ENCODE results near the gene TACC3.

The TACC3 gene

DNA sequence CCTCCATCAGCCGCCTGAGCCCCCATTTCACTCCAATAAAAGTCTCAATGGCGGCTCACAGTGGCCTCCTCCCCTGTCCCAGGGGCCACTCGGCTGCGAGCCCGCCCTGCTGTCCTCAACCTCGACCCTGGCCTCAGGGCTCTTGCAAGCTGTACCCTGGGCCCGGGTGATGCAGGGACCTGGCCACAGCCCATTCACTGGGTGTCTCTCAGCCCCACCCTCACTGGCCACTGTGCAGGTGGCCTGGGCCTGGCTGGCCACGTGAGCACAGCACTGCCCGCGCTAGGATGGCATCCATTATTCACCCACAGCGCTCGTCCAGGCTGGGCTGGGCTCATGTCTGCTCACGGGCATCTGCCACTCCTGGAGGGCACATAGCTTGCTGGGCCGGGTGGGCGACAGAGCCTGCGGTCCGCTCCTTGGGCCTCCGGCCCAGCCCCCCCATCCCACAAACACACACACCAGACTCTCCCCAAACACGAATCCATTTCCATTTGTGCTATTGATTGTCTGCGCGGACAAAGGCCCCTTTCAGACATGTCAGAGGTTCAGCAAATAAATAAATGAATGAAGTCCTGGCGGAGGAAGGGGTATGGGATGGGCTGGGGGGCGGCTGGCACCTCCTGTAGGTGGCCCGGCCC, 55.3 kb downstream of the TACC3 start:
- peak in 5 of 14 donors; percentile 31 to 66 (median 44) for DNase-seq

DNA sequence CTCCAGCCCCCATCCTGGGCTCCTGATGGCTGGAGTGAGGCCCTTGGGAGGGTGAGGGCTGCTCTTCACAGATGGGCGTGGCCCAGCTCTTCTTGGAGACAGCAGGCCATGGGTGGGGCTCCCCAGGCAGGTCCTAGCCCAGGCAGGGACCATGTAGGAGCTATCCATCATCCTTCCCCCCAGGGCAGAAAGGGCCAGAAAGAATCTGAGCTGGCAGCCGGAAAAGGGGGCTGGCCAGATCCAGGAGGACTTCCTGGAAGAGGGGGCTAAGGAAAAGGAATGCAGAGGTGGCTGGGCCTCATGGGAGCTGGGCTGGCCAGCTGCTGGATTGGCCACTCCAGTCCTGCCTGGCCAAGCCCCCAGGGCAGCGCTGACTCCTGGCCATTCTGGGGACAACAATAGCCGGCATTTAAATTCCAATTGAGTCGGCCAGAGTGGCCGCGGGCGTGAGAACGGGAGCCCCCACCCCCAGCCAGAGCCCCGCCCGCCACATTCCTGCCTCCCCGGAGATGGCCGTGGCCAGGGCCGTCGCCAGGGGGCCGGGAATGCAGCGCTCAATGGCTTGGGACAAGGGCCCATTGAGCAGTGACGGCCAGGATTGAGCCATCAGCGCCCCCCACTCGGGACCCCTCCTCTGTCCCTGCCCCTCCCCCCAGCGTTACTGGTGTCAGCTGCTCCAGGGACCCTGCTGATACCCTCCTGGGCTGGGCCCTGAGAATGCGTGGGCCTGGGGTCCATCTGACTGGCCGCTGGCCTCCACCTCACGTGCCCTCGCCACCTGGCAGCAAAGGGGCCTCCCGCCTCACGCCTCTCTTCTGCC, 56.7 kb downstream of the TACC3 start:
- peak in 8 of 14 donors; percentile 27 to 75 (median 60) for DNase-seq

DNA sequence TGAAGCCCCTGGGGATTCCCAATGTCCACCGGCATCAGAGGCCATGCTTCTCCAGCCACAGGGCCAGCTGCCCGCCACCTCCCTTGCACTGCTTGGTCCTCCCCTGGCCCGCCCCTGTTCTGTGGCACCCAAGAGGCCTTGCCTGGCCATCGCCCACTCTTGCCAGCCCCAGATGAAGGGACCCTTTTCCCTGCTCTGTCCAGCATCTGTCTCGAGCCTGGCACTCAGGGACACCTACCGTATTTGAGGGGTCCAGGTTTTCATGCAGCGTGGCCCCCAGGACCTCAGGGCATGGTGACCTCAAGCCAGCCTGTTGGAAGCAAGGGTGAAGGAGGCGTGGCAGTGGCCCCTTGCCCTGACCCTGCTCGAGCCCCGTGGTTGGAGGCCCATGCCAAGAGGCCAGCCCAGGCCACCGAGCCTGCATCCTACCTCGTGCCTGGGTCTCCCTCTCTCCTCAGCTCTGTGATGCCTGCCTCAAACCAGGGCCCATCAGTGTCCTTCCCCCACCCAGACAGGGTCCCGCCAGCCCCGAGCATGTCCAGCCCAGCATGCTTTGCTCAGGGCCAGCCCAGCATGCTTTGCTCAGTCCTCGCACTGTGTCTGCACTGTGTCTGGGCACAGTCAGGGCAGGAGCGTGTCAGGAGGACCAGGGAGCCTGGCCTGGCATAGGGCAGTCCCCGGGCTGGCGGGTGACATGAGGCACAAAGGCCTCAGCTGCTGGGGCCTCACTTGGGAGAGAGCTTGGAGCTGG, 57.5 kb downstream of the TACC3 start:
- peak in 3 of 14 donors; percentile 36 to 64 (median 51) for DNase-seq

DNA sequence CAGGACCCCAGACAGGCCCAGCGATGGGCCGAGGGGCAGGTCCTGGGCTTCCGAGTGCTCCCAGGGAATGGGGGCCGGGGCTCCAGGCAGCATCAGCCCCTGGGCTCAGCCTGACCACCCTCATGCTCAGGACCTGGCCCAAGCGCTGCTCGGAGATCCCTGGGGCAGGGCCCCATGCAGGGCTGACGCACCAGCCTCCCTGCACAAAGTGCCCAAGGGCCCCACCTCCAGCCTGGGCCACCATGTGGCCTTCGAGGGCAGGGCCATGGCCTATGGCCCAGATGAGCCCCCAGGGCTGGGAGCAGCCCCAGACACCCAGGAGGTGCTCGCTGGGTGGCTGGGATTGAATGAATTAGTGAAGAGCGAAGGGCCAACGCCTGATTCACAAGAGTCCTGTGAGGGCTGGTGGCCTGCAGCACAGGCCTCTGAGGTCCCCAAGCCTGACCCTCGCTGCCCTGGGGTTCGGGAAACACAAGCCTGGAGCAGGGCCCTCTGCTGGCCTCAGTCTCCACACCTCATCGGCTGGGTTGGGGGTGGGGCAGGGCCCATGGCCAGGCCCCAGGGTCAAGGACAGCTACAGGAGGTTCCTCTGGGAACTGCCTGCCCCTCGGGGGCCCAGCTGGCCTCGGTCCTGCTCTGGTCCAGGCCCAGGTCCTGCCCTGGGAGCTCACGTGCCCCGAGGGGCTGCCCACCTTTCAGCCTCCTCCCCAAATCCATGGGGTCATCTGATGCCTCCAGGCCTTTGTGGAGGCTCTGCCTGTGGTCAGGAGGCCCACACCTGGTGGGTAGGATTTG, 58.5 kb downstream of the TACC3 start:
- DNase-seq, result peak in 1 of 14 donors; percentile 53

DNA sequence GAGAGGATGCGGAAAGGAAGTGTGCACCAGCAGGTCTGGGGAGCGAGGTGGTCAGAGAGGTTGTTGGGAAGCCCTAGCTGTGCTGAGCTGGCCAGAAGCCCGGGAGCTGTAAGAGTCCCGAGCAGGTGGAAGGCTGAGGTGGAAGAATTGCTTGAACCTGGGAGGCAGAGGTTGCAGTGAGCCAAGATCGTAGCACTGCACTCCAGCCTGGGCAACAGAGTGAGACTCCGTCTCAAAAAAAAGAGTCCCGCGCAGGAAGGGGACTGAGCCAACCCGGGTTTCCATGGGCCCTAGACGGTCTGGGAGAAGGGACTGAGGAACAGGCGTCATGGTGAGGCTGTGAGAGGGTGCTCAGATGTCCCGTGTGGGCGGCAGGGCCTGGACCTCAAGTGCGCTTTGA, 59.1 kb downstream of the TACC3 start:
- no peak for DNase-seq

DNA sequence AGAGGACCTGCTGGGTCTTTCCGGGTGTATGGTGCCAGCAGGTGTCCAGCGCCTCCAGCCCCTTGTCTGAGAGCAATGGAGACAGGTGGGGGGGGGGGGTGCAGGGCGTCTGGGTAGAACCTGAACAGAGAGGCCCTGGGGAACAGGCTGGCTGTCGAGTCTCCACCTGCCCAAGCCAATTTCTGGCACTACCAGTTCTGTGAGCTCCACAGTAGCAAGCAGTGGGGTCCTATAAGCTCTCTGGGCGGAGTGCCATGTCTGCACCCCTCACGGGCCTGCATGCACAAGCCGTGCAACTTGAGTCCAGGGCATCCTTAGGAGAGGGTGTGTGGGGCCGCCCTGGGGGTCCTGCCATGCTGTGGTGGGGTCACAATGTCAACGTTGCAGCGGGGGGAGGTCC, 61.7 kb downstream of the TACC3 start:
- no peak for DNase-seq

DNA sequence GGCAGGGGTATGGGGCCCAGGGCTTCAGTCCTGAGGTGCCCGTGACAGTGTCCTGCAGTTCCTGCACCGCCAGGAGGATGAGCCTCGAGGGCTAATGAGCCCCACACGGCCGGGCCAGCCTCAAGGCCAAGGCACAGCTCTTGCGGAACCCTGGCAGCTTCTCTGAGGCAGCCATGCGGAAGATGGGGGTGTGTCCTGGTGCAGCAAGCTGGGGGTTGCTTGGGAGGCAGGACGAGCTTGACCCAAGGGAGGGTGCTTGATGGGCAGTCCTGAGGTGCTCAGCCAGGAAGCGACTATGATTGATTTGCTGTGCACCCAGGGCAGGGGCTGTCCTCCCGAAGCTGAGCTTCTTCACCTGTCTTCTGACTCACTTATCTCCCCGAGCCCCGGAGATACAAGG, 62.6 kb downstream of the TACC3 start:
- peak in 2 of 14 donors; percentile 15 to 30 for DNase-seq

DNA sequence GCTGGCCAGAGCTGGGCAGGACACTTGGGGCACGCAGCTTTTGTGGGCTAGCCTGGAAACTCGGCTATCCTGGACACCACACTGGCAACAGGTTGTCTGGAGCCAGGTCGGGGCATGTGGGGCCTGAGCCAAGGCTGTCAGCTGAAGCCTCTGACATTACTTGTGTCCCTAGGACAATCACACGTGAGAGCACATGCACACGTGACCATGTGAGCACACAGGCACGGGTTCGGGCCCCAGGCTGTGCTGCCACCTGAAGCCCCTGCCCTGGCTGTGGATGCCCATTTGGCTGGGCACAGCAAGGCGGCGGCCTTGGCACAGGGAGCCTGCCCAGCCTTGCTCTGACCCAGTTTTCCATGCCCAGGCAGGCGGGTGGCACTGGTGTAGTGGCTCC, 63.1 kb downstream of the TACC3 start:
- peak in 5 of 14 donors; percentile 42 to 66 (median 57) for DNase-seq

DNA sequence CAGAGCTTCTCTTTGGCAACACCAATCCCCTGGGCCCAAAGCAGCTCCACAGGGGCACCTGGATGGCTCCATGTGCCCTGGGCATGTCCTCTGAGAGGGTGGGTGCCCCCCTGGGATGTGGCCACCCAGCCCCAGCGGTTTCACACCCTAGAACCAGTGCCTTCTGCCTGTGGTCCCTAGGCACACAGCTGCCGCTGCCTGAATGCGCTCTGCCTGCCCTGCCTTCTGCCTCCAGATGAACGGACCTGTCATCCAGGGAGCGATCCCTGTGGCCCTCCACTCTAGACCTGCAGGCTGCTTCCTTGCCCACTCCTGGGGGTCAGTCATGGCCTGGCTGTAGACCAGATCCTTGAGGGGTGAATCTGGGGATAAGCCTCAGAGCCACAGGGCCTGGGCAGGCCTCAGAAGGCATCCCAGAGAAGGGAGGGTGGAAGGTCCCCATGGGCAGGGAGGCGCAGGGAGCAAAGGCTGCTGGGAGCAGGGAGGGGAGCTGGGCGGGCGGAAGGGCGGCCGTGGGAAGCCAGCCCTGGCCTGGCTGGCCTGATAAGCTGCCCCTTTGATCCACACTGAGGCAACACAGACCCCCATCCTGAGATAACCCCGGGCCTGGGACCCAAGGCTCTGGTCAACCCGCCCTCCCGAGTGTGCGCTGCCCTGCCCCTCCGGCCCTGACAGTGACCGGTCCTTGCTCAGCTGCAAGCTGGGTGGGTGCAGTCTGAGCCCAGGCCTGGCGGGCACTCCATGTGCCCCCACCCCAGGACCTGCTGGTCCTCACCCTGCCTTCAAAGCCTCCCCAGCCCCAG, 63.7 kb downstream of the TACC3 start:
- DNase-seq, result peak in 7 of 14 donors; percentile 24 to 62 (median 48)

DNA sequence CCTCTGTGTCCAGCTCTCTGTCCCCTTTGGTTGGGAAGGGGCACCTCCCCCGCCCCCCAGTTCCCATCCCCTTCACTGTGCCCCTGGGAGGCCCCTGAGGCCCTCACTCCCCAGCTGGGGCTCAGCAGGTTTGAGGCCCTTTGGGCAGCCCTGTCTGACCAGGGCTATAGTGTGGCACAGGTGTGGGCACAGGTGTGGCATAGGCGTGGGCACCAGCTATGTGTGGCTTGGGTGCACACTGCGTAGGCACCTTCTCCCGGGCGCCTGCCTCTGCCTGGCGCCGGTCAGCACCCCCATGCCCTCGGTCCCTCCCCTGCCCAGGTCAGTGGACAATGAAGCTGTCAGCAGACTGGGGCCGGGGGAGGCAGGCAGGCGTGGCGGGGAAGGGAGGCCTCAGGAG, 64.3 kb downstream of the TACC3 start:
- no peak for DNase-seq

DNA sequence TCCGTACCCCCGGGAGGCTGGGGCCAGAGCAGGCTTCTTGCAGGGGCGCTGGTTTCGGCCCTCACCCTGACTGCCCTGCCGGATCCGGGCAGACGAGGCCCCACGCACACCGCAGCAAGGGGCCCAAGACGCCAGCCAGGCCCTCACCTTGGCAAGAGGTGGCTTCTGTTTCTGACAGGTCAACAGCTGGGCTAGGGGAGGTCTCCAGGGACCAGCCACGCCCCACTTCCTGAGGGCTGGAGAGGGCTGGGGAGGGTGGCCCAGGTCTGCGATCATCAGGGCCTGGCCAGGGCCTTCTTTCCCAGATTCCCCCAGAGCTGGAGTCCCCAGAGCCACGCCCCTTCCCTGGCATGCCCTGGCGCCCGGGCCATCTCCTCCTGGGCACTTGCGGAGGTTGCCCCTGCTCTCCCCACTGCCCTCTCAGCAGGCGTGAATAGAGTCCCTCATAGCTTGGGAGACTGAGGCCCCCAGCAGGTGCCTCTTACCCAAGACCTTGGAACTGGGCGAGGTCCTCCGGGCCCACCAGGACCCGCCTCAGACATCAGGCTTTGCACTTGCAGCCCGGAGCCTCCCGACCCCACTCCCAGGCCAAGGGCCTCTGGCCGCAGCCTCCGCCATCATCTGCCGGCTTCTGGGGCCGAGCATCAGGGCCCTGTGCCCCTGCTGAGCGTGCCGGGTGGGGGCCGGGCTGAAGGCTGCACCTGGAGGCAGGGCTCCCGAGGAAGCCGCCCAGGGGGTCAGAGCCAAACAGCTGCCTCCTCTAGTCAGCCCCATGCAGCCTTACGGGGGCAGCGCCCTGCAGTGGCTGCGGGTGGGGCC, 65.4 kb downstream of the TACC3 start:
- no peak for DNase-seq

DNA sequence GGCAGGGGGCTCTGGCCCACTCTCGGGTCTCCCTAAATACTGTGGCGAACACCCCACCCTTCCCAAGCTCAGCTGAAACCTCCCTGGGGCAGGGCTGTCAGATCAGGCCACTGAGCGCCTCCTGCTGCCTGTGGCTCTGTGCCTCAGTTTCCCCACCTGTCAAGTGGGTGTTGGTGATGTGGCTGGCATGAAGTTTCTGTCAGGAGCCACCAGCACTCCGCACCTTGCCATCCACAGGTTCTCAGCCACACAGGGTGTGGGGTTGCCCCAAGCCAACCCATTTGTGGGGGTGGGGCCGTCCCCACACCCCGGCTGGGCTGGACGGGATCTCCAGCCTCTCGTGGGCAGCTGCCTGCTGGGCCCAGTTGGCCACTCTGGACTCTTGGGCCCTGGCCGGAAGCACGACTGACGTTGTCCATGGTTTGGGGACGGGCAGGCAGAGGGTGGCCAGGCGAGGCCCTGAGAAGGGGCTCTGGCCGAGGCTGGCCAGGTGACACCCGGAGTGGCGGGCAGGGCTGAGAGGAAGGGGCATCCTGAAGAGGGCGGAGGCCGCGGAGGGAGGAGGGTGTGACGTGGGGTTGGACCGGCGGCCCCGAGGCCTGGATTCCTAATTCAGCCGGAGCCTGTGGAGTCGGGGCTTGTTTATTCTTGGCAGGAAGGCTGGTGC, 66.2 kb downstream of the TACC3 start:
- no peak for DNase-seq

DNA sequence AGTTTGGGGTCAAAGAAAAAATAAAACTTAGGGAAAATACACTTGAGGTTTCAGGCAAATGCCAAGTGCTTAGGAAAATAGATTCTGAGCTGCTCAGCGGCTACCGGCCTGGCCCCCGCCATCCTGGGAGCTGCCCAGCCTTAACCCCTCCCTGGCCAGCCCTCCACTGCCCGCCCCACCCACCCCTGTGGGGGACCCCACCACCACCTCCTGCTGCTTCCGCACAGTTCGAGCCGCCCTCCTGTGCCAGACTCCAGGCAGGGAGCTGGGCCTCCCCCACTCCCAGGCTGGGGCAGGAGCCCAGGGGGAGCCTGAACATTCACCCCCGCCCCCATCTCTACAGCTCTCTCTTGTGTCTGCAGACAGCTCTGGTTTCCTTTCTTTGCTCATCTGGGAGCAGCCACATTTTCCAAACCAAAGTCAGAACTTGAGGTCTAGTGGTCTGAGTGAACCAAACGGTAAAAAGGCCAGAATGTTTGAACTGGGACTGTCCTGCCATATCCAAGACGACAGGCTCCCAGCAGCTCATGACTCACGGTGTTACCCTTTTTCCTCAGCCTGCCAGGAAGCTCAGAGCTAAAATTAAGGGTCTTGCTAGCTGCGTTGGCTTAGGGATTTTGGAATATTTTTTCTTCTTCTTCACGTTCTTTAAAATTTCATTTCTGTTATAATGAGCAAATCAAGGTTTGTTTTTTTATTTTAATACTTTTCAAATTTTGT, 67.1 kb downstream of the TACC3 start:
- no peak for DNase-seq

DNA sequence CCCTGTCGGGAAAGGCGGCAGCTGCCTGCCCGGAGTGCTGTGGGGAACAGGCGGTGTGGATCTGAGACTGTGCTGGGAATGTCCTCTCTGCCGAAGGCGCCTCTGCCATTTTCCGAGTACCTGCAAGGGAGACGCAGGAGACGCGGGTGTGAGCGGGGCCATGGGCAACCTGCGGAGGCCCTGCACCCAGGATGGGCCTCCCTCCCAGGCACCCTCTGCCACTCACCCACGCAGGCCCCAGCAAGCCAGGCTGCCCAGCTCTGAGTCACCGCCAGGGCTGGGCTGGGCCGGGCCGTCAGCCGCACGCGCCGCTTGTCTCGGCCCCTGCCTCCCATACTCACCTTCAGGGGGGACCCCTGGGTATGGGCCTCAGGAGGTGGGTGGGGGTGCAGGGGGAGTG, 68.2 kb downstream of the TACC3 start:
- DNase-seq, result no peak

DNA sequence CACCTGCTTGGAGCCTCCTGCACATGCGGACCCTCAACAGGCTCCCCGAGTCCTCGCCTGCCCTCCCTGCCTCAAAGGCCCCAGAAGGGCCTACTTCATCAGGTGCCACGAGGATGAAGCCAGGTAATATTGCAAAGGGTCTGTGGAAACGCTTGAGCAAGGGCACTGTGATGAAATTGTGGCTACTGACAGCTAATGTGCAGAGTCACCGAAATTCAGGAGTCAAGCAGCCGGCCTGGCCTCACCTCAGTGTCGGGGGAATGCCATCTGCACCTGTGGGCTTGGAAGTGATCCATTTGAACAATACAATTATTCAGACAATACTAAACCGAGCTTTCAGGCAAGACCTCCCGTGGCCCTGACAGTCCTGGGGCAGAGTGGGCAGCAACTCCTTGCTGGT, 68.7 kb downstream of the TACC3 start:
- no peak for DNase-seq

DNA sequence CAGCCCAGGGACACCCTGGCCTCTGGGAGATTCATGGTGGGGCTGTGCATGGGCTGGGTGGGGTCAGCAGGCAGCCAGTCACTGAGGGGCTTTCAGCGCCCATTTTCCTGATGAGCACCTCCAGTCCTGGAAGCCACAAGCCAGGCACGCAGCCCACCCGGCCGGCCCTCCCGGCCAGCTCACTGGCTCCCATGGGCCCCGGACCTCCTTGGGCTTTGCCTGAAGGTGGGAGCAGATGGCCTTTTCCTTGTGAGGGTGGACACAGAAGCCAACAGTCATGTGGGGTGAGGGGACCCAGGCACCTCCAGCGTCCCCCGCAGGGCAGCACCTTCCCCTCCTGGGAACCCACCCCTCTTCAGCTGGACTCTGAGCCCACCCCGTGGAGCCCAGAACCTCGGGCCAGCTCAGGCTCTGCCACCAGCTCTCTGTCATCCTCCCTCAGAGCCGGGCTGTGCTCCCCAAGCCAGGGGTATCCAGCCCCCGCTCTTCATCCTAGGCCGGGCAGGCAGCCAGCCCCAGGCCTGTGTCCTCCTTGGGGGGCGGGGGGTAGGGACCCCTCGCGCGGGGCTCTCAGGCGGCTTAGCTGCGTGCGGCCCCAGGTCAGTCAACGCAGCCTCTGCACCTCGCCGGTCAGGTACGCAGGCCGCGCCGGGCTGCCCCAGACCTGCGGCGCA, 71.0 kb downstream of the TACC3 start:
- no peak for DNase-seq

DNA sequence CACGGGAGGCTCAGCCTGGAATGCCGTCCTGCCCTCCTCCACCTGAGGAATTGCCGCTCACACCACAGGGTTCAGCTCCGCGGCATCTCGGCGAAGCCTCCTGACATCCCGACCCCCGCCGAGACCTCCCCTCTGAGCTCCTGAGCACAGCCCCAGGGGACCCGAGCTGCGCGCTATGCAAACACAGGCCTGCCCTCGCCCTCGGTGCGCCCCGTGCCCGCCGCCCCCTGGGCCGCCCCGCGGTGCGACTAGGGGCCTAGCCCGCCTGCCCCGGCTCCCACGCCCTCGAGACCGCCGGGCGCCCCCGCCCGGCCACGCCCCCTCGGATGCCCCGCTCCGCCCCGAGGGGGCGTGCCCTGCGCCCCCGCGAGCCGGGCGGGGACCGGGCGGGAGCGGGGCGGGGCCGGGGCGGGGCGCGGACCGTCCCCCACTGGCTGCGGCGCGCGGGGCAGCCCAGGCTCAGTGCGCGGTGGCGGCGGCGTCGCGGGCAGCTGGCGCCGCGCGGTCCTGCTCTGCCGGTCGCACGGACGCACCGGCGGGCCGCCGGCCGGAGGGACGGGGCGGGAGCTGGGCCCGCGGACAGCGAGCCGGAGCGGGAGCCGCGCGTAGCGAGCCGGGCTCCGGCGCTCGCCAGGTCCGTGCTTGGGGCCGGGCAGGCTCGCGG, 71.6 kb downstream of the TACC3 start, which contains the start of gene FGFR3:
Gene FGFR3 (plus strand): TSS at position 462 of the 664 bp plus-strand sequence. CDS start 642 bp downstream, outside the sequence.
- peak in 2 of 14 donors; percentile 34 to 63 for DNase-seq

DNA sequence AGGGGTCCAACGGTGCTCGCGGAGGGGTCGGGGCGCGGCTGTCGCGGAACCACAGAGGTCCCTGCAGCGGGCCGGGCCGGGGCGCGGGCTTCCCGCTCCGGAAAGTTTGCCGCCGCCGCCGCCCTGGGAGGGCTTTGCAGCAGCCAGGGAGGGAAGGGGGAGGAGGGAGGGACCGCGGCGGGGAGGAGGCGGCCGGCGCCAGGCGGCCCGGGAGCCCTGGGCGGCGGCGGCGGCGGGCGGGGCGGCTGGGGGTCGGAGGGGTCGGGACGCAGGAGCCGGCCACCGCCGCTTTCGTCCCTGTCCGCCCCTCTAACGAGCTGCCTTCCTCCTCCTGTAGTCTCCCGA, 72.1 kb downstream of the TACC3 start:
- DNase-seq, result no peak
